EH (cell line): ENCODE measurements around the gene SHISA6.

Experiments used
- DNase-seq: peaks from one replicate; pipeline ENCODE4 v3.0.0-alpha.2; 2015; ENCODE audit warnings: low read depth

The SHISA6 gene

DNA sequence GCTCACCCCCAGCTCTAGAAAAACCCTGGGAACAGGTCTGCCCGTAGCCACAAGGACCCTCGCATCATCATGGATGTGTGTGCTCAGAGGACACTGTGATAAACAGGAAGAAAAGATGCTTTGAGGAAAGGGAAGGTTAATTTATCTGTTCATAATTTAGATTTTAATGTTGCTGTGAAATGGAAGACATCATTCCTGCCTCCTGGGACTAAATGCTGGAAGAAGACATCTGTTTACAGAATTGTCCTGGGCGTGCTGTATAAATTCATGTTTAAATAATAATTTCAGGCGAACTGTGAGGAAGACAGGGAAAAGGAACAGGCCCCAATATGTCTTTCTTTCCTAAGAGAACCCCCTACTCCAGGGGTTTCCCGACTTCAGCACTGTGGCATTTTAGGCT lies 112.6 kb downstream of the SHISA6 start:
- no peak for DNase-seq

DNA sequence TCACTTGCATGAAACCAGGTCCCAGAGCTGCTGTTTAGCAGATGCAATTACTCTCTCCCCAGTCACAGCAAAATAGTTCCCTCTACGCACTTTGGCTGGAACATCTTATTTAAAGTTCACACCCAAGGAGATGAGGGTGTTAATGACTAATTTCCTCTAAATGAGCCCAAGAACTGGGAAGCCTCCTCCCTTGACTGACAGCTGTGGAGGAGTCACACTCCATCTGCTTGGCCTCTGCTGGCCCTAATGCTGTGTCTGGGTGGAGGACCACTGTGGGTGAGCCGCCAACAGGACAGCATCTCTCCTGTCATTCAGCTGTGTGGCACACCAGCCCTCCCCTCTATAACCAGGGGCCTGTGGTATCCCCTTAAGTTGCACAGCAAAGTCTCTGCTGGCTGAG lies 115.4 kb downstream of the SHISA6 start:
- DNase-seq = no peak

DNA sequence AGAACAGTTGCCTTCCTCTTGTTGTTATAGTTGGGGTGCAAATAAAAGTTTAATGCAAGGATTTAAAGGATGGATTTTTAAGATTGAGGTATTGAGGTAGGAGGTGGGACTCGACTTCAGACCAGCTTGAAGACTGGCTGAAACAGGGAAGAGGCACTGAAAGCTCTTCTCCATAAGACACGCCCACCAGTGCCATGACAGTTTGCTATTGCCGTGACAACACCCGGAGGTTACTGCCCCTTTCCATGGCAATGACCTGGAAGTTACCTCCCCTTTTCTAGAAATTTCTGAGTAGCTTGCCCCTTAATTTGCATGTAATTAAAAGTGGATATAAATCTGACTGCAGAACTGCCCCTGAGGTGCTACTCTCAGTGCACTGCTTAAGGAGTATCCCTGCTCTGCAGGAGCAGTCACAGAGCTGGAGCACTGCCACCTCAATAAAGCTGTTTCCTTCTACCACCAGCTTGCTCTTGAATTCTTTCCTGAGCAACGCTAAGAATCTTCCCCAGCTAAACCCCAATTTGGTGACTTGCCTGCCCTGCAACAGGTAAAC lies 122.6 kb downstream of the SHISA6 start:
- no peak for DNase-seq

DNA sequence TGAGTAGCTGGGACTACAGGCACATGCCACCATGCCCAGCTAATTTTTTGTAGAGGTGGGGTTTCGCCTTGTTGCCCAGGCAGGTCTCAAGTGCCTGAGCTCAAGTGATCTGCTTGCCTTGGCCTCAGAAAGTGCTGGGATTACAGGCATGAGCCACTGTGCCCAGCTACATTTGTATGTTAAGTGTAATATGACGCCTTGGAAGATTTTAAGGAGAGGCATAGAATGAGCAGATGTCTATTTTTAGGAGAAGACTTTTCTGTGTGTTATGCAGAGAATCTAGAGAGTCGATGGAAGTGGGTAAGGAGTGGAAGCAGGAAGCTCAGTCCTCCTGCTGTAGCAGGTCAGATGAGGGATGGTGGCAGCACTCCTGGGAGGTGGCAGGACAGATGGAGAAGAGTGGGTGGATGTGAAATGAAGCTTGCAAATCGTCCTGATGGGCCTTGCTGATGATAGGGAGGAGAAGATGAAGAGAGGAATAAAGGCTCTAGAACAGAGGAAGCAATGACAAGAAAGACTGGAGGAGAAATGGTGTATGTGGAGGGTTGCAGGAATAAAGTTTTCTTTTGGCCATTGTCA lies 125.3 kb downstream of the SHISA6 start:
- no peak for DNase-seq

DNA sequence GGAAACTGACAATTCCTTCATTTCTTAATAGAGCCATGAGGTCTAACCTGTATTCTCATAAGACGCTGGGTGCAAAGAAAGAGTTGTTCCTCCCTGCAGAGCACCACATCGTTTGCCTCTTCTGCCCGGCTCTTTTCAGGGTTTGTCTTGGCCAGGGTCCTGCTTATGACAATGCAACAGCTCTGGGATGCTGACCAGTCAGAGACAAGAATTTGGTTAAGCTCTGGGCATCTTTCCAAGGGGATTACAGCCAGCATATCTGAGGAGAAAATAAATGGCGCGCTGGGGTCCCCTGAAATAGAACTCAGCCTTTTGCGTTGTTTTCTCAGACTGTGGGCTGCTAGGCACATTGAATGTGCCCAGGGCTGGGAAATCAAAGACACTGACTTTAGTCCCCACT lies 128.6 kb downstream of the SHISA6 start:
- DNase-seq = no peak

DNA sequence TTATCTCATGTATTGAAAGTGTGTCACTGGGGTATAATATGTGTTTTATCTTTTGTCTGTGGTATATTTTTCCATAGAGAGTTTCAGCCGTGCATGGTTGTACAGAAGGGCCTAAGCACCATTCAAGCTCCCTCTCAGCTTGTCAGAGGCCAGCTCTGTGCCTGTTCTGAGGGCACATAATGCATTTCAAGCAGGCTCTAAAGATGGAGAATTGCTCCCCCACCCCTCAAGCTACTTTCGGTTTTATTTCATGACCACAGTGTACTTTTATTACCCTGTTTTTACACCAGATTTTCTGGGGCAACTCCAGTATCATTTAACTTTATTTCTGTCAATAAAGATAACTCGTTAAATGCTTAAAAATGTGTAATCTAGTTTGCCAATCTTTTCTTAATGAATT lies 131.7 kb downstream of the SHISA6 start:
- DNase-seq = no peak

DNA sequence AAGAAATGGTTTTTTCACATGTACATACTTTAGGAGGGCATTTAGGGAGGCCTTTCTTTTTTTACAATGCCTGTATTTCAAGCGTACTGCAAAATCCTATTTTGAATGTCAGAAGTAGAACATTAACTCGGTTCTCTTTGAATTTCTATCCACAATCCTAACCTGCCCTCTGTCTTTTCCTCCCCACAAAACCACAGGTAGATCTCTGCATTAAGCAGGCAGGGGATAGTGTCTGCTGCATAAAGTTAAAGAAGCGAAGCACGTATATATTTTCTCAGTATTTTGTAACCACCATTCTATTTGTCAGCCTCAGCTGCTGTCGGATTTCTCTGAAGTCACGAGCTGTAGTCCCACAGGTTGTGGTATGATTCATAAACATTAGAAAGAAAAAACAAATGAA lies 137.5 kb downstream of the SHISA6 start:
- no peak for DNase-seq

DNA sequence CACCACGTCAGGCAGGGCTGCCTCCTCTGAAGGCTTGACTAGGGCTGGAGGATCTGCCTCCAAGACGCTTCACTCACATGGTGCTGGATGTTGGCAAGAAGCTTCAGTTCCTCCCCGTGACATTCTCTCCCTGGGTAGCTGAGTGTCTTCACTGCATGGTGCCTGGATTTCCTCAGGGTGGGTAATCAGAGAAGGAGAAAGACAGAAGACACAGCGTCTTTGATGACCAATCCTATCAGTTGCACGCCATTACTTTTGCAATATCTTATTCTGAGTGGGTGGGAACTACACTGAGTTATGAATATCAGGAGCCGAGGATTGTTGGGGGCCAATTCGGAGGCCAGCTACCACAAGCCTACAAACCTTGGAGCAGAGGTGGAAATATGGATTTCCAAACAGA lies 139.7 kb downstream of the SHISA6 start:
- no peak for DNase-seq

DNA sequence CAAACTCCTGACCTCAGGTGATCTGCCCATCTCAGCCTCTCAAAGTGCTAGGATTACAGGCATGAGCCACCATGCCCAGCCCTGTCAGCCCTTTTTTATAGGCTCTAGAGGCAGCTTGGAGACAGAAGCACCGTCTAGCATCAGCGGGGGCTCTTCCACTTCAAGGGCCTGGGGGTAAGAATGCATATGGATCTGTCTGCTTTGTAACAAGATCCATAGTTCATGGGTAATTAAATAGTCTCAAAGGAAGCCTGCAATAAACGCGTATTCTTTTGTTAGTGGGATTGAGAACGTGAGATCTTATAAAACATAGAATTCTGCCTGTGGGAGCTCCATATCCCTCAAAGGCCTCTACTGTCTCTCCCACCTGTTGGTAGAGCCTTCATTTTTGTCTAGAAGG lies 142.1 kb downstream of the SHISA6 start:
- no peak for DNase-seq

DNA sequence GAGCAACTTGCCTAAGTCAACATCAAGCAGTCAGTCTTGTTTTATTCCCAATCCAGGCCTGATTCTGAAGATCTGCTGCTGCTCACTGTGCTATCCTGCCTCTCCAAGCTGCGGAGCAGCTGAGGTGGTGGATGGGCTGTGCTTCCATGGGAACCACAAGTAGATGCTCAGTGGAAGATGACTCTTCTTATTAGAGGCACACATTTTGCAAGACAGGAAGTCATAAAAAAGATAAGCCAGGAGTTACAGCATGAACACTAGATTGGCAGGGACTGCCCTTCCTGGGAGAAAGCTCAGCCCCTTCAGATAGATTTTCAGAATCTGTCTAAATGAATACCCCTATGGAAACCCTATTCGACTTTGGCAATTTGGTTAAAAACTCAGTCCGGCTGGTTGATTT lies 143.1 kb downstream of the SHISA6 start:
- no peak for DNase-seq

DNA sequence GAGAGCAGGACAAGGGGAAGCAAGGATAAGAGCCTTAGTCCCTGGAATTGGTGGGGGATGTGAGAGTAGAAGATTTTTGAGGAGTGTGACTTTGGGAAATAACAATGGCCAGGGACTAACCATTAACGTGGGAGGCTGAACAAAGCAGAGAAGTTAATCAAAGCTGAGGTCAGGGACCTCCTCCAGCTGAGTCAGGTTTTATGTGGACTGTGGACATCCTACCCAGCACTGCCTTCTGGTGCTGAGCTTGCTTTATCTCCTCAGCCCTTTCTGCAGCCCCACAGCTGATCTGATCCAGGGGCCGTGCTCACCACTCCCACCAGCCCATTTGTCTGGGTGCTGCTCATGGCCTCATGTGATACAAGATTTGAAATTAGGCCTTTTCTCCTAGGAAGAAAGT lies 146.6 kb downstream of the SHISA6 start:
- no peak for DNase-seq

DNA sequence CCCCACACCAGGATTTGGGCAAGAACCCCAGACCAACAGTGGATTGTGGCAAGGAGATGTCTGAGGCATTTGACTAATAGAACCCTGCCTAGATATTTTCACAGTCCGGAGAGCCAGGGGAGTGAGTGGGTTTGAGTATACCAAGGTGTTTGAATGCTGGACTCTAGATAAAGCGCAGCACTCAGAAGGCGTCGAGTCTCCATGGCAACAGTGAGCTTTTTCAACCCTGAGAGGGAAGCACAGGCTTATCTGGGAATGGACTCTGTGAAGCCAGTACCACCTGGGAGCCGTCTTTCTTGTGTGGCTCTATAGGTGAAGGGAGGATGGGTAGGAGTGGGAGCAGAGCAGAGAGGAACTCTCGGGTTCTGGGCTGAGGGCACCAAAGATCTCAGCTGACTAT lies 147.0 kb downstream of the SHISA6 start:
- no peak for DNase-seq

DNA sequence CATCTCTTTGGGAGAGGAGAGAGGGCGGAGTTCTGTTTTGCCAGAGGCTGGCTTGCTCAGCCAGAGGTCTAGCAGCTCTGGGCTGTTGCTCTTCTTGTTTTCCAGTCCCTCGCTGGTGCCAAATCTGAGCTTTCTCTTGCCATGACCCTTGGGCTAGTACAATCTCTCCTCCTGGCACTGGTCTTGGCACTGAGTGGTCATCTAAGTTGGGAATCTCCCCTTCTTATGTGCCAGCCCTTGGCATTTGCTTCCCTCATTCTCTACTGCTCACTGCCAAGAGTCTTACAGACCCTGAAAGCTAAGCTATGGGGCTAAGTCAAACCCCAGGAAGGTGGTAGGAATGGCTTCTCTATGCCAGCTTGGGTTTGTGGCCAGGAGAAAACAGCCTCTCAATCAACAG lies 148.6 kb downstream of the SHISA6 start:
- no peak for DNase-seq

DNA sequence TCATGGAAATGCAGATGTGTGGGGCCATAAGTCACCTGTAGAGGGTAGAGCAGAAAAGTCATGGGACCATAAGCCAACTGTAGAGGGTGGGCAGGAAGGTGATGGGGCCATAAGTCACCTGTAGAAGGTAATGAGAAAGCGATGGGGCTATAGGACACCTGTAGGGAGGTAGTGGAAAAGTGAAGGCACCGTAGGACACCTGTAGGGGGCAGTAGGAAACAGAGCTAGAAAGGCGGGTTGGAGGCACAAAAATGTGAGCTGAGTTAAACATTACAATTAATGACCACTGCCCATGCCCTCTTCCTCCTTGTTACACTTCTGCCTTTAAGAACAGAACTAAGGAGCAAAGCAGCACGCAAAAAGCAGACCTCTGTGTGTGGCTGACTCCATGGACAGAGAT lies 150.1 kb downstream of the SHISA6 start:
- no peak for DNase-seq

DNA sequence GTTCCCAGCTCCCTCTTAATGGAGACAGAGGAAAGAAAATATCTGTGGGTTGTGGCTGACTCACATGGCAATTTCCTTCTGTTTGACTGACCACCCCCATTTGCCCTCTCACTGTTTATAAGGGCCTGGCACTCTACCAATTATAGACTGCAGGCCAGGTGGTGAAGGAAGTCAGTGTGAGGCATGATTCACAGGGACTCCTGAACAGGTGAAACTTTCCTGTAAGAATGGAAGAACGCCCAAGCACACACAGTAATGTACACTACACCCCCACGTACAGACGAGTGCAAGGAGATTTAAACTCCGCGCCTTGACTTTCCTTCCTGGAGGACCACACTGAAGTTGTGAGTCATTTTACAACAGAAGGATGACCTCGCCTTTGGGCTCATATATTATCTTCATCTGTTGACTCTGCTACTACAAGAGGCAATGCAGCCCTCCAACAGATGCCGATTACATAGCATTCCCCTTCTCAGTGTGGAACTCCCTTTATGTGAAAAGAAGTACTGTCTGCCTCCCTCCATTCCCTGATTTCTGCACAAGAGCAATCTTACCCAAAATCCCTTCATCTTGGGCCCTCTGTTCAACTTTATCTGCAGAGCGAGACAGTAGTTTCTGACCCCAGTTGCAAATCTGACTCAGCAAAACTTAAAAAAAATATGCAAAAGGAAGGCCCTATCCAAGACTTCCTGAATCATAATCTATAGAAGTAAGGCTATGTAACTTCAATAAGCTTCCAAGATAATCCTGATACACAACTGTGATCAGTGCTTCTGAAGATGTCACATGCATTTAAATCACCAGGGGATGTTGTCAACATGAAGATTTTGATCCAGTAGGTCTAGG lies 163.6 kb downstream of the SHISA6 start:
- no peak for DNase-seq

DNA sequence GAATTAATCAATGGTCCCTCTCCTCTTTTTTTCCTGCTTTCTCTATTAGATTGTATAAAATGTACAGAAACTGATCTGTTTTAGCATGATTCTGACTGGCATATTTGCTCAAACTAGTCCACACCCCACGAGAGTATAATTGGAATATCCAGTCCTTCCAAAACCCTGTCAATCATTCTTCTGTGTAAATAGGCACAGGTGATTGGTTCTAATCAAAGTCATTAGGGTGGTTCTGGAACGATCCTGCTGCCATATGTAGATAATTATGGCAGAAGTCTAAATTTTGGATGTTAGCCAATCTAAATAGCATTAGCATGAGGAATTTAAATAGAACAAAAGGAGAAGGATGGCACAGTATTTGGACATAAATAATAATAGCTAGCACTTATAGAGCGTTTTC lies 165.7 kb downstream of the SHISA6 start:
- DNase-seq = no peak

DNA sequence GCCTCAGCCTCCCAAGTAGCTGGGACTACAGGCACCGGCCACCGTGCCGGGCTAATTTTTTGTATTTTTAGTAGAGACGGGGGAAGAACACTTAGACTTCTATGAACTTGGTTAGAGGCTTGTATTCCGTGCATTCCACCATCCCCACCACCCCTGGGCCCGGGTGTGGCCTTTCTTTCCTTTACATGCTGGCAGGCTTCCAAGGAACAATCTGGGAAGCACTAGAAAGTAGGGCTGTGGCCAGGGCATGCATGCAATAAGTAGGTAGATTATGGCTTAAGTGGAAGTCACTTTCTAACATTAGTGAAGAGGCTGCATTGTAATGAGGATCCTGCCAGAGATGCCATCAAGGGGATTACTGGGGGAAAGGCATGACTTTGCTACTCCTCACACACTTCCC lies 171.6 kb downstream of the SHISA6 start:
- no peak for DNase-seq

DNA sequence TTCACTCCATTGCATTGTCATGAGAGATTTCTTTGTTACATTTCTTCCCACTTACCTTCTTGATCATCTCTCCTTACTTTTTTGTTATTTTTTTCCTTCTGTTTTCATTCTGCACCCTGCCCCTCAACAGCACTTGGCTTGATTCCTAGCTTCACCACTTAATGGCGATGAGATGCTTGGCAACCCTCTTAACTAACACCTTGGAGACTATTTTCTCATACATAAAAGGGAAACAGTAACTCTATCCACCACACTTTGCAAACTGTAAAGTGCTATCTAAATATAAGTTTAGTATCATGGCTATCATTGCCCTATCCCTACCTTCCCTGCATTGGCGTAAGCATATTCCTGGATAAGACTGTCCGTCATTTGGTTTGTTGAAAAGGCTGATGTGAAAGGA lies 177.3 kb downstream of the SHISA6 start:
- no peak for DNase-seq

DNA sequence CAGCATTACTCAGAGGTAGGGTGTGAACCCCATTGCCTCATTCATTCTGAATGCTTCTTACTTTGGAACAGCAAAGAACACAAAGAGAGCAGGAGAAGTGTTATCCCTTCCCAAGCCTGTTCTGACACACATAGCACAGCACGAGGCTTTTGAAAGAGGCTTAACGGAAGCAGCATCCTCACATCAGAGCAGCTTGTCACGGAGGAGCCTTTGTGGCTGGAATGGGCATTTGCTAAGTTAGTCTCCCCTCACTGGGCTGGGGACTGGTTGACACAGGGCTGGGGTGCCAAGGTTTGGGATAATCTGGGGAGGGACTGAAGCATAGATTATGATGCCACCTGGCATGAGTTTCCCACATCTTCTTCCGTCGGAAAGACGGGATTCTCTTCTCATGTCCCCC lies 189.7 kb downstream of the SHISA6 start:
- no peak for DNase-seq

DNA sequence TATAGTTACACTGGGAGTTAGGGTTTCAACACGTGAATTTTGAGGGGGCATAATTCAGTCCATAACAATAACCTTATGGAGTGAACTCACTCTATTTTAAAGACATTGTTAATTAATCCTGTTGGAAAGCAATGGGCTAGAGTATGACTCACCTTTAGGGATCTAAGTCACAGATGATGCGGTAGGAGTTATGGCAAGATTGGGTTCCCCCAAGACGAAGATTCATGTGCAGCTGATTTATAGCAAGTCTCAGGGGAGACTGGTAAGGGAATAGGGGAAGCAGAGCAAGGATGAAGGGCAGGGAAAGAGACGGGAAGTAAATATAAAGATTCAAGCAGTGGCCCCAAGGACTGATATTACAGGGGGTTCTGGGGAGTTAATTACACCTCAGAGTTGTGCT lies 197.7 kb downstream of the SHISA6 start:
- no peak for DNase-seq

DNA sequence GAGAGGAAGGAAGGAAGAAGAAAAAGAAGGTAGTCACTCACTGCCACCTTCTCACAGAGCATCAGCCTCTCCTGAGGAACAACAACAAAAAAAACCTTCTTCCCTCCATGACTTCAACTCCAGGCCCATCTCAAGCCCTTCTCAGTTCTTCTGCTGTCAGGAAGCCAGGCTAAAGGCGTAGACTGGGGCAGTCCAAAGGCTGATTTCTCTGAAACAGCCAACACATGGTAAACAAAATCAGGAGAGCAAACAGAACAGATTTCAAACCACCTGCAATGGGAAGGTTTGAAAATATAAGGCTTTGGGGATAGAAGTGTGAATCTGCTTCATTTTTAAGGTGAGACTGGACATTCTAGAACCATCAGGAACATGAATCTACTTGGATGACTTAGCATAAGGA lies 200.0 kb downstream of the SHISA6 start:
- no peak for DNase-seq

DNA sequence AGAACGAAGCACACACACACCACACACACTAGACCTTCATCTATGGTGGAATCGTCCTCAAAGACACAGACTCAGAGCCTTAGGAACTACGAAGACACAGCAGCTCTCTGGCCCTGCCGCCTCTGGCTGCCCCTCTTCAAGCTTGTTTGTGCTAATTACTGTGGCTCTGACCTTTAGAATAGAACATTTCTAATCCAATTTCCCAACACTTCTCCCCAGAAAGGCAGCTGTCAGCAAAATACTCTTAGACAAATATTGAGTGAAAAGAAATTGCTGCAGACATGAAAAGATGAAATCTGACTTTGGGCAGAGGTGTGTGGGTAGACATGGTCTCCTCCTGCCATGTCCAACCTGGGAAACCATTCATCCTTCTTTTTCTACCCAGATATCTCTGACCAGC lies 205.3 kb downstream of the SHISA6 start:
- DNase-seq = no peak

DNA sequence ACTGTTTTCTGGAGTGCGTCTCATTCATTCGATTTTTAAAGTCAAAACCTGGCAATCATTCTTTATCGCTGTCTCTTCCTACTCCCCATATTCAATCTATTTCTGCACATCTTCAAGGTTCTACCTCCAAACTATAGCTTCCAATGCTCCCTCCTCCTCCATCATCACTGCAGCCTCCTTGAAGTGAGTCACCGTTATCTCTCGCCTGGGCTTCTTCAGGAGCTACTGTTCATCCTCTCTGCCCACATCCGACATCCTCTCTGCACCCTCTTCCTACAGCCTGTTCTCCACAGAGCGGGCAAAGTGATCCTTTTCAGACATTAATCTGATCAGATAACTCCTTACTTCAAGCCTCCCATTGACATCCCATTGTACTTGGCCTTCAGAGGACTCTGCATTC lies 213.1 kb downstream of the SHISA6 start:
- no peak for DNase-seq

DNA sequence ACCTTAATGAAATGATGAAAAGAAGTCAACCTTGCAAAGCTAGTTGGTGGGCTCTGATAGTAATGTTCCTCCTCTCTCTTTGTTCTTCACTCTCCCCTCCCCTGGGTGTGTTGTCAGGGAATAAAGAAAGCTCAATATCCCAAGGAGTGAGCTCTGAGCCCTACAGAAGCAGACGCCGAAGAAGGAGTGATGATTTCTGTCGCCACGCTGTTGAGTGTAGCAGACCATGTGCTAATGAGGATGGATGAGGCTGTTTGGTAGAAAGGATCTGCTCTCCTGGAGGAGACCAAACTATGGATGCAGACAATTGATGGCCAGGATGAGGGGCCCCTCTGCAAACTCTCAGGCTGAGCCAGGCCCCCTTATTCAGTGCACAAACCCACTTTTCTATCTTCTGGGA lies 217.3 kb downstream of the SHISA6 start:
- DNase-seq = no peak
